HCT116 (cell line): ENCODE results near the gene ROBO1. TPM values are rescaled to one million over a fixed set of nuclear protein-coding genes. Genes with fewer than 3 reads are reported as not detected.

Experiments
- ATAC-seq: fragments of 200-7000 bp; cut with Tn5 transposase; 2 replicates; pipeline ENCODE4 v1.9.1; 2020; ENCODE audit warnings: mild to moderate bottlenecking, moderate library complexity
- BruUV-seq: library from RNA; stranded (reverse); fragments of 400-500 nt; replicated peaks from 2 replicates; lab custom pipeline; 2021; lab: Mats Ljungman, UMichigan
- CTCF ChIA-PET: fragments of 300-600 bp; sonication (Branson Sonifier 250); formaldehyde crosslinking; loops from one replicate; lab custom pipeline; 2021; ENCODE audit warnings: antibody characterized with exemption; lab: Charles Lee
- POLR2A ChIA-PET: fragments of 300-600, 350-600 bp; sonication (Branson Sonifier 250); formaldehyde crosslinking; loops from one replicate; lab custom pipeline; 2021; ENCODE audit warnings: antibody characterized with exemption; lab: Charles Lee
- RAD21 ChIA-PET, 2 experiments: fragments of 300-600 bp; sonication (Branson Sonifier 250); formaldehyde crosslinking; loops; one replicate each; lab custom pipeline; 2023; ENCODE audit warnings: low total read pairs in 2 of 2; ENCODE audit not compliant: uncharacterized antibody in 2 of 2, unreplicated experiment in 2 of 2, low non-redundant PET in 1 of 2; lab: Charles Lee
- DNase-seq: peaks from one replicate; pipeline ENCODE4 v3.0.0-alpha.2; 2010; ENCODE audit warnings: low read depth, low spot score
- H2AFZ ChIP-seq: fragments of 200-600 bp; shearing (Covaris generic), sonication (generic); 2 replicates; pipeline ENCODE4 v1.6.1; 2017; ENCODE audit warnings: low read depth, mixed run types, mixed read lengths, antibody characterized with exemption, low read length; ENCODE audit not compliant: poor library complexity, severe bottlenecking
- H3K27ac ChIP-seq: 2 replicates; pipeline ENCODE4 v1.5.1; 2012; ENCODE audit warnings: low read depth, low read length
- H3K27me3 ChIP-seq: fragments of 200-600 bp; sonication (generic); 2 replicates; pipeline ENCODE4 v1.6.1; 2016; ENCODE audit warnings: mixed run types, low read length, mixed read lengths; ENCODE audit not compliant: insufficient read depth
- H3K36me3 ChIP-seq, 2 experiments: fragments of 200-500 bp in 1 of 2; fragments of 200-600 bp in 1 of 2; sonication (Bioruptor generic) in 1 of 2; sonication (generic) in 1 of 2; 2 replicates each; pipeline versions ENCODE4 v1.5.1 to v1.6.1; 2014 to 2016; ENCODE audit warnings: low read length in 2 of 2, inconsistent platforms in 1 of 2, mixed read lengths in 1 of 2, mixed run types in 1 of 2; ENCODE audit not compliant: insufficient read depth in 2 of 2, control insufficient read depth in 1 of 2
- H3K4me1 ChIP-seq, 2 experiments: fragments of 200-600 bp in 1 of 2; sonication (generic) in 1 of 2; 2 replicates each; pipeline versions ENCODE4 v1.5.1 to v1.6.1; 2012 to 2017; ENCODE audit warnings: low read length in 2 of 2, inconsistent platforms in 1 of 2, mild to moderate bottlenecking in 1 of 2, mixed read lengths in 1 of 2, mixed run types in 1 of 2, moderate library complexity in 1 of 2; ENCODE audit not compliant: insufficient read depth in 2 of 2, control insufficient read depth in 1 of 2
- H3K4me2 ChIP-seq: fragments of 200-600 bp; sonication (generic); 2 replicates; pipeline ENCODE4 v1.6.1; 2017; ENCODE audit warnings: mixed run types, low read length, mixed read lengths
- H3K4me3 ChIP-seq, 2 experiments: fragments of 200-600 bp in 1 of 2; sonication (generic) in 1 of 2; replicated peaks in 1 of 2; 2 replicates each; pipeline ENCODE4 v1.5.1; 2011 to 2016; ENCODE audit warnings: low read length in 2 of 2, control low read depth in 1 of 2, low read depth in 1 of 2, mild to moderate bottlenecking in 1 of 2, mixed read lengths in 1 of 2, mixed run types in 1 of 2
- H3K79me2 ChIP-seq: fragments of 200-600 bp; sonication (generic); 2 replicates; pipeline ENCODE4 v1.6.1; 2017; ENCODE audit warnings: mild to moderate bottlenecking, mixed run types, low read length, moderate library complexity, mixed read lengths; ENCODE audit not compliant: insufficient read depth
- H3K9ac ChIP-seq: fragments of 200-600 bp; sonication (generic); 2 replicates; pipeline ENCODE4 v1.6.1; 2016; ENCODE audit warnings: low read length, mixed read lengths
- H3K9me2 ChIP-seq: fragments of 200-600 bp; sonication (generic), shearing (Covaris generic); 2 replicates; pipeline ENCODE4 v1.6.1; 2017; ENCODE audit warnings: mixed run types, mild to moderate bottlenecking, moderate library complexity; ENCODE audit not compliant: insufficient read depth
- H3K9me3 ChIP-seq, 2 experiments: fragments of 200-500 bp in 1 of 2; fragments of 200-600 bp in 1 of 2; sonication (Bioruptor generic) in 1 of 2; sonication (generic) in 1 of 2; 2 replicates each; pipeline ENCODE4 v1.6.1; 2014 to 2017; ENCODE audit warnings: low read length in 2 of 2, mixed read lengths in 2 of 2, inconsistent platforms in 1 of 2, low read depth in 1 of 2, mild to moderate bottlenecking in 1 of 2, mixed run types in 1 of 2, moderate library complexity in 1 of 2; ENCODE audit not compliant: control insufficient read depth in 1 of 2, insufficient read depth in 1 of 2
- H4K20me1 ChIP-seq: fragments of 200-600 bp; sonication (generic), shearing (Covaris generic); 2 replicates; pipeline ENCODE4 v1.6.1; 2017; ENCODE audit warnings: mixed run types, mild to moderate bottlenecking, moderate library complexity; ENCODE audit not compliant: insufficient read depth
- CBX3 ChIP-seq: IDR thresholded peaks from 2 replicates; pipeline ENCODE4 v1.6.1; 2012; ENCODE audit warnings: low read depth
- CEBPB ChIP-seq: IDR thresholded peaks from 2 replicates; pipeline ENCODE4 v1.6.1; 2012; ENCODE audit warnings: low read depth
- EGR1 ChIP-seq: IDR thresholded peaks from 2 replicates; pipeline ENCODE4 v1.6.1; 2012; ENCODE audit warnings: low read depth
- ELF1 ChIP-seq: IDR thresholded peaks from 2 replicates; pipeline ENCODE4 v1.6.1; 2012; ENCODE audit warnings: low read depth, borderline replicate concordance
- EZH2 ChIP-seq: fragments of 200-600 bp; sonication (generic); IDR thresholded peaks from 2 replicates; pipeline ENCODE4 v1.6.1; 2017; ENCODE audit warnings: antibody characterized with exemption, mixed run types
- EZH2phosphoT487 ChIP-seq: fragments of 200-600 bp; IDR thresholded peaks from 2 replicates; pipeline ENCODE4 v1.6.1; 2018; ENCODE audit warnings: antibody characterized with exemption, borderline replicate concordance
- MAX ChIP-seq: IDR thresholded peaks from 2 replicates; pipeline ENCODE4 v1.6.1; 2012
- POLR2AphosphoS5 ChIP-seq: IDR thresholded peaks from 2 replicates; pipeline ENCODE4 v1.6.1; 2011; ENCODE audit warnings: mild to moderate bottlenecking, low read depth, low read length, moderate library complexity
- RAD21 ChIP-seq: IDR thresholded peaks from 2 replicates; pipeline ENCODE4 v1.6.1; 2012; ENCODE audit warnings: low read depth, mild to moderate bottlenecking
- SIN3A ChIP-seq: IDR thresholded peaks from 2 replicates; pipeline ENCODE4 v1.6.1; 2012; ENCODE audit warnings: low read depth
- SP1 ChIP-seq: IDR thresholded peaks from 2 replicates; pipeline ENCODE4 v1.6.1; 2012; ENCODE audit warnings: low read depth
- YY1 ChIP-seq: IDR thresholded peaks from 2 replicates; pipeline ENCODE4 v1.6.1; 2011; ENCODE audit warnings: low read length, low read depth, moderate library complexity, mild to moderate bottlenecking; ENCODE audit not compliant: insufficient replicate concordance; ENCODE audit errors: extremely low read depth
- ZFX ChIP-seq: fragments of 450-650 bp; IDR thresholded peaks from 2 replicates; pipeline ENCODE4 v1.6.1; 2017
- ZNF274 ChIP-seq: fragments of 200-500 bp; sonication (Bioruptor generic); IDR thresholded peaks from 2 replicates; pipeline ENCODE4 v1.6.1; 2014; ENCODE audit warnings: mild to moderate bottlenecking, low read depth, low read length, inconsistent platforms
- intact Hi-C: fragments of 100-400 bp; cut with micrococcal nuclease; formaldehyde crosslinking; loops from 2 replicates; pipeline ENCODE4 v1.10.0; 2022
- total RNA-seq: library from RNA; stranded (reverse); gene quantifications from one replicate; pipeline ENCODE4 v1.2.1, GENCODE V29; 2021; ENCODE audit not compliant: unreplicated experiment
- TF ChIP-seq, protein P1 (sequence below): IDR thresholded peaks from 2 replicates; pipeline ENCODE4 v1.6.1; 2012
- TF ChIP-seq, protein P2 (sequence below): IDR thresholded peaks from 2 replicates; pipeline ENCODE4 v1.6.1; 2011; ENCODE audit warnings: mild to moderate bottlenecking, low read length, moderate library complexity; ENCODE audit not compliant: insufficient replicate concordance; ENCODE audit errors: extremely low read depth

Gene ROBO1
- total RNA-seq, 1 experiment from 2014 or later: 0.27 TPM

- H3K4me3 ChIP-seq: no peak overlapping the region
- no peak for DNase-seq
- no peak overlapping the region for H3K4me2 ChIP-seq
- POLR2A ChIA-PET: no interaction called here
- no peaks in the 10 kb centered on the region for H3K9me2 ChIP-seq
- no peak for ATAC-seq
- no peaks in the 10 kb centered on the region for H3K27me3 ChIP-seq
- CTCF ChIA-PET: no interaction called here
- H3K79me2 ChIP-seq: no peaks in the 10 kb centered on the region
- RAD21 ChIA-PET: no interaction called here
- BruUV-seq: no TSS peak
- no peaks in the 10 kb centered on the region for H3K36me3 ChIP-seq
- H3K9ac ChIP-seq: no peak overlapping the region
- no peak for TF ChIP-seq CBX3
- TF ChIP-seq EZH2: no peak
- TF ChIP-seq ZFX: no peak
- no peak for TF ChIP-seq SP1
- no peak for TF ChIP-seq ELF1
- no peak for TF ChIP-seq ZNF274
- no peak for TF ChIP-seq RAD21
- no peak for TF ChIP-seq EGR1
- TF ChIP-seq CEBPB: no peak
- no peak for TF ChIP-seq POLR2AphosphoS5
- TF ChIP-seq, protein P1, sequence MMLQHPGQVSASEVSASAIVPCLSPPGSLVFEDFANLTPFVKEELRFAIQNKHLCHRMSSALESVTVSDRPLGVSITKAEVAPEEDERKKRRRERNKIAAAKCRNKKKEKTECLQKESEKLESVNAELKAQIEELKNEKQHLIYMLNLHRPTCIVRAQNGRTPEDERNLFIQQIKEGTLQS: no peak
- TF ChIP-seq, protein P2, sequence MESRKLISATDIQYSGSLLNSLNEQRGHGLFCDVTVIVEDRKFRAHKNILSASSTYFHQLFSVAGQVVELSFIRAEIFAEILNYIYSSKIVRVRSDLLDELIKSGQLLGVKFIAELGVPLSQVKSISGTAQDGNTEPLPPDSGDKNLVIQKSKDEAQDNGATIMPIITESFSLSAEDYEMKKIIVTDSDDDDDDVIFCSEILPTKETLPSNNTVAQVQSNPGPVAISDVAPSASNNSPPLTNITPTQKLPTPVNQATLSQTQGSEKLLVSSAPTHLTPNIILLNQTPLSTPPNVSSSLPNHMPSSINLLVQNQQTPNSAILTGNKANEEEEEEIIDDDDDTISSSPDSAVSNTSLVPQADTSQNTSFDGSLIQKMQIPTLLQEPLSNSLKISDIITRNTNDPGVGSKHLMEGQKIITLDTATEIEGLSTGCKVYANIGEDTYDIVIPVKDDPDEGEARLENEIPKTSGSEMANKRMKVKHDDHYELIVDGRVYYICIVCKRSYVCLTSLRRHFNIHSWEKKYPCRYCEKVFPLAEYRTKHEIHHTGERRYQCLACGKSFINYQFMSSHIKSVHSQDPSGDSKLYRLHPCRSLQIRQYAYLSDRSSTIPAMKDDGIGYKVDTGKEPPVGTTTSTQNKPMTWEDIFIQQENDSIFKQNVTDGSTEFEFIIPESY: no peak
- no peak for TF ChIP-seq YY1
- no peak for TF ChIP-seq MAX
- no peak for TF ChIP-seq SIN3A
- no peak for TF ChIP-seq EZH2phosphoT487
- no peaks in the 10 kb centered on the region for H3K4me1 ChIP-seq
- no peaks in the 10 kb centered on the region for H4K20me1 ChIP-seq
- intact Hi-C loops: no loop called here
- H3K27ac ChIP-seq: no peak overlapping the region
- peaks cover 0 to 10% of the 10 kb centered on the region in 2 experiments; a peak in 3 of 4 replicates for H3K9me3 ChIP-seq
- no peak overlapping the region for H2AFZ ChIP-seq
Measured at GRCh38 chr3:78972617-78973301, 795.0 kb downstream of the ROBO1 start.
